Ovary (tissue), 9 donors: Measurements from ENCODE around the gene PTPN13. TPM values are rescaled to one million over a fixed set of nuclear protein-coding genes. Genes with fewer than 3 reads are reported as not detected.

ENCODE experiments used
- DNase-seq, 5 donors: peaks; one replicate each; pipeline ENCODE4 v3.0.0-alpha.2; 2019 to 2020
- H3K27ac ChIP-seq, 2 donors: fragments of 200-600 bp; one replicate each; pipeline versions ENCODE4 v1.5.1 to v1.8.0; 2019 to 2022
- H3K27me3 ChIP-seq: fragments of 200-600 bp; one replicate; pipeline ENCODE4 v1.8.0; 2022
- H3K36me3 ChIP-seq: fragments of 200-600 bp; sonication (generic); one replicate; pipeline ENCODE4 v1.5.1; 2019
- H3K4me1 ChIP-seq: one replicate; pipeline ENCODE4 v1.8.1; 2013; ENCODE audit warnings: mild to moderate bottlenecking, moderate library complexity; ENCODE audit not compliant: insufficient read depth
- H3K4me3 ChIP-seq: fragments of 200-600 bp; sonication (generic); one replicate; pipeline ENCODE4 v1.5.1; 2017
- H3K9me3 ChIP-seq, 2 donors: fragments of 200-600 bp in 1 of 2; sonication (generic) in 1 of 2; one replicate each; pipeline versions ENCODE4 v1.5.1 to v1.8.1; 2013 to 2019; ENCODE audit warnings: mild to moderate bottlenecking in 1 of 2, moderate library complexity in 1 of 2
- CTCF ChIP-seq, 3 donors: fragments of 450-650 bp in 2 of 3; fragments of 200-600 bp in 1 of 3; IDR thresholded peaks; one replicate each; pipeline versions ENCODE4 v1.5.1 to v1.8.0; 2016 to 2022; ENCODE audit warnings: antibody characterized with exemption in 3 of 3, mild to moderate bottlenecking in 1 of 3
- EP300 ChIP-seq: sonication (generic); formaldehyde crosslinking; IDR thresholded peaks from one replicate; pipeline ENCODE4 v1.6.1; 2017; ENCODE audit warnings: antibody characterized with exemption
- POLR2A ChIP-seq: fragments of 450-650 bp; IDR thresholded peaks from one replicate; pipeline ENCODE4 v1.6.1; 2017; ENCODE audit warnings: antibody characterized with exemption, mild to moderate bottlenecking, moderate library complexity
- WGBS, 3 donors: extraction: QIAGEN DNeasy Blood & Tissue Kit in 1 of 3; methylation state at CpG; one replicate each; pipeline versions ENCODE4 v1.1.5 to v1.1.7; 2013 to 2017; 5-methylcytosine and 5-hydroxymethylcytosine counted together
- intact Hi-C, 4 donors: fragments of 100-400 bp; cut with DNase I; formaldehyde crosslinking; loops; one replicate each; pipeline versions ENCODE4 v1.11.0 to v1.15.1; 2022 to 2023
- polyA plus RNA-seq, 2 donors: library from polyadenylated mRNA; stranded (reverse); fragments of 200-250 nt in 1 of 2; fragments of 350-450 nt in 1 of 2; fragmentation: Illumina TruSeq in 1 of 2; extraction: RNeasy Lipid Tissue Mini Kit (QIAGEN cat#74804) in 1 of 2; gene quantifications; one replicate each; pipeline ENCODE4 v1.2.3, GENCODE V29; 2013 to 2014
- total RNA-seq, 7 donors: library from RNA; depleted of rRNA in 2 of 7; stranded (reverse); fragments of >200 nt in 2 of 7; fragmentation: NEBNext Ultra II Directional in 3 of 7; extraction: Animal tissue kit (Norgen Biotek cat#: 25700) in 3 of 7; gene quantifications; one replicate each; pipeline versions ENCODE4 v1.1.0 to v1.2.4, GENCODE V29; 2016 to 2023
- donor health status: DM: no; HTN: no; CAD: no; lungs with moderate emphysema.
- donor health status: DM: no; HTN: no; CAD: no.
- donor health status: Bipolar disorder and iron deficiency.
- donor health status: DM: yes; HTN: yes; CAD: no.
- donor health status: DM: no; HTN: no; CAD: no.
- donor health status: DM: yes; HTN: yes; CAD: no.

PTPN13 gene
- total and polyA plus RNA-seq, 9 donors: 17.0 to 73.4 (median 44.0) TPM

DNA sequence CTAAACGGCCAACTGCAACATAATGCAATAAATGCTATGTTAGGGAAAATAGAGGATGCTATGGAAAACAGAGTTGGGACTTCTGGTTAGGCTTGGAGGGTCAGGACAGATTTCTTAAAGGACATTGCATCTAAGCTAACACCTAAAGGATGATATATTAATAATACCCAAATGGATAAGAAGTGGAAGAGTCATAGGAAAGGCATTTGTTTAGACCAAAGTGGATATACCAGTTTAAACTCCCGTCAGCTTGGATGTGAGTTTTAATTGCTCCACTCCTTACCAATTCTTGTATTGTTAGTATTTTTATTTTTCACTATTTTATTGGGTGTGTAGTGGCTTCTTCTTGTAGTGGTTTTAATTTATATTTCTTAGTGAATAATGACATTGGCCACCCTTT, 93.9 kb downstream of the PTPN13 start:
- no peaks in the 10 kb centered on the region for H3K27me3 ChIP-seq
- DNase-seq: no peak
- intact Hi-C loops: no loop called here
- H3K27ac ChIP-seq: no peak overlapping the region
- TF ChIP-seq EP300: no peak
- TF ChIP-seq CTCF (IDR thresholded peaks at IDR 0.05): no peak
- TF ChIP-seq POLR2A: no peak
- H3K4me1 ChIP-seq: no peaks in the 10 kb centered on the region
- WGBS, 3 donors: 86 to 90% (median 88%) methylated on average over 2 of the region's 2 CpGs
- no peaks in the 10 kb centered on the region for H3K36me3 ChIP-seq
- H3K4me3 ChIP-seq: no peak overlapping the region
- H3K9me3 ChIP-seq: no peaks in the 10 kb centered on the region

DNA sequence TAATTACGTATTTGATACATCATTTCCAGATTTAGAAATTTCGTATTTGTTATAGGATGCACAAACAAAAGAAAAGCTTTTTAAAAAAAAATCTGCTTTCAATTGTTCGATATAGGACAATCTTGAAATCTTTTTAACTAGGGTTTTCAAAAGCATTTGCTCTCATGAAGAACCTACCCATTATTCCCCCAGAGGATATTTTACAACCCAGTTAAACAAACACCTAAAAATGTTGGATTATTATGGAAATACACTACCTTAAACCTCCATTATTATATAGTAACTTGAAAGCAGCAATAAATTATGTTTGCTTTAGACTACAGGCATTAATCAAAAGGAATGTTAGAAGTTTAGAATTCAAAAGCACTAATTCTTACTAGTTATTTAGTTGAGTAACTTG, 110.5 kb downstream of the PTPN13 start:
- H3K4me1 ChIP-seq: no peaks in the 10 kb centered on the region
- no peaks in the 10 kb centered on the region for H3K9me3 ChIP-seq
- no peaks in the 10 kb centered on the region for H3K27me3 ChIP-seq
- WGBS, 3 donors: 92 to 95% (median 95%) methylated on average over 3 of the region's 3 CpGs
- H3K27ac ChIP-seq: no peak overlapping the region
- H3K4me3 ChIP-seq: no peak overlapping the region
- intact Hi-C loops: no loop called here
- no peaks in the 10 kb centered on the region for H3K36me3 ChIP-seq
- no peak for TF ChIP-seq CTCF (IDR thresholded peaks at IDR 0.05)
- TF ChIP-seq POLR2A: no peak
- no peak for DNase-seq

- no peaks in the 10 kb centered on the region for H3K27me3 ChIP-seq
- H3K9me3 ChIP-seq: no peaks in the 10 kb centered on the region
- no peaks in the 10 kb centered on the region for H3K4me1 ChIP-seq
- no peak overlapping the region for H3K27ac ChIP-seq
- no peaks in the 10 kb centered on the region for H3K36me3 ChIP-seq
- TF ChIP-seq POLR2A (no peak), EP300 (no peak), CTCF (IDR thresholded peaks at IDR 0.05) (no peak)
- 21 to 26% (median 24%) methylated on average over 2 of the region's 2 CpGs for WGBS, 3 donors
- intact Hi-C loops: no loop called here
- DNase-seq: no peak
- H3K4me3 ChIP-seq: no peak overlapping the region
Observed at GRCh38 chr4:86706923-86707597, 112.9 kb downstream of the PTPN13 start.

DNA sequence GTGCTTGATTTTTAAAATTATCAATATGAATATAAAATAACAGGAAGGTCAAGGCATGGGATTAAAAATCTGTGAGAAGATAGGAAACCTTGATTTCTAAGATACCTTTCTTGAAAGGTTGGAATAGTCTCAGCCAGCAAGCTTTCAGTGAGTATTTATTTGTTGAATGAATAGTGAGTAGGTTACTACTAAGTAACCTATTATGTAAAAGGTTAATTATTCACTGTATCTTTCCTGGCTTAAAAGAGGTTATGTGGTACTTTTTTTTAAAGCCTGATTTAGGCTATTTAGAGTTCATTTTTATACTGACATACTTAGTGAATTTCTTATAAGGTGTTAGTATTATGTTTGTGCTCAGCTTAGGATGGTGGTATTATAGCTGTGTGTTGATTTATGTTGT, 123.5 kb downstream of the PTPN13 start:
- no peaks in the 10 kb centered on the region for H3K36me3 ChIP-seq
- no peak overlapping the region for H3K4me3 ChIP-seq
- intact Hi-C loops: no loop called here
- H3K27ac ChIP-seq: no peak overlapping the region
- DNase-seq: no peak
- no peaks in the 10 kb centered on the region for H3K9me3 ChIP-seq
- no peaks in the 10 kb centered on the region for H3K4me1 ChIP-seq
- H3K27me3 ChIP-seq: no peaks in the 10 kb centered on the region
- TF ChIP-seq POLR2A: no peak
- no peak for TF ChIP-seq EP300
- no peak for TF ChIP-seq CTCF (IDR thresholded peaks at IDR 0.05)
